GM12891 (cell line): ENCODE measurements around the gene DPEP1.

ENCODE experiments used
- POLR2AphosphoS5 ChIP-seq: IDR thresholded peaks from 2 replicates; pipeline ENCODE4 v1.6.1; 2011; ENCODE audit warnings: low read depth, low read length, control low read depth
- TAF1 ChIP-seq: IDR thresholded peaks from 2 replicates; pipeline ENCODE4 v1.6.1; 2011; ENCODE audit warnings: low read depth, low read length, control low read depth

GRCh38 chr16:89624777-89625761 is 11.6 kb downstream of the DPEP1 start:
- TF ChIP-seq POLR2AphosphoS5, result no peak
- TF ChIP-seq TAF1, result no peak
